WTC11 (cell line): ENCODE data around the gene SH3GL3.

ENCODE experiments used
- ATF1 ChIP-seq: sonication (generic); formaldehyde crosslinking; IDR thresholded peaks from 2 replicates; pipeline ENCODE4 v1.8.1; 2023; ENCODE audit warnings: mild to moderate bottlenecking, moderate library complexity, missing genetic modification reagents
- CREB1 ChIP-seq: sonication (generic); formaldehyde crosslinking; IDR thresholded peaks from 2 replicates; pipeline ENCODE4 v1.8.0; 2023; ENCODE audit warnings: mild to moderate bottlenecking, missing genetic modification reagents
- CTCF ChIP-seq: fragments of 200-600 bp; IDR thresholded peaks from 2 replicates; pipeline ENCODE4 v1.8.0; 2022; ENCODE audit warnings: antibody characterized with exemption
- MAX ChIP-seq: sonication (generic); formaldehyde crosslinking; IDR thresholded peaks from 2 replicates; pipeline ENCODE4 v1.8.0; 2022; ENCODE audit warnings: mild to moderate bottlenecking, missing genetic modification reagents
- SMAD3 ChIP-seq: sonication (generic); formaldehyde crosslinking; IDR thresholded peaks from 2 replicates; pipeline ENCODE4 v1.8.0; 2022; ENCODE audit warnings: missing genetic modification reagents, mild to moderate bottlenecking, borderline replicate concordance
- USF2 ChIP-seq: sonication (generic); formaldehyde crosslinking; IDR thresholded peaks from 2 replicates; pipeline ENCODE4 v1.8.1; 2023; ENCODE audit warnings: mild to moderate bottlenecking, missing genetic modification reagents, moderate library complexity

- TF ChIP-seq CREB1 (CRISPR knock-in tag): no peak
- TF ChIP-seq CTCF: no peak
- TF ChIP-seq SMAD3 (CRISPR knock-in tag): no peak
- TF ChIP-seq USF2 (CRISPR knock-in tag): no peak
- TF ChIP-seq MAX (CRISPR knock-in tag): no peak
- TF ChIP-seq ATF1: no peak
Measured at GRCh38 chr15:83483612-83484011, 36.5 kb downstream of the SH3GL3 start.
